GM18505 (cell line): ENCODE measurements around the gene MGME1.
A peak's percentile ranks its signal among the peaks of the same experiment; 100 is the strongest.
"Not testable (repeated sequence)": the region's sequence is repeated elsewhere in the genome, so short reads cannot be mapped to it uniquely, and the experiment has no call there.

Experiments
- ATAC-seq: cut with Tn5 transposase; IDR thresholded peaks from one replicate; pipeline ENCODE4 v1.9.1; 2021; ENCODE audit not compliant: unreplicated experiment
- POLR2A ChIP-seq: IDR thresholded peaks from 4 replicates; pipeline ENCODE4 v1.6.1; 2011; ENCODE audit warnings: borderline replicate concordance; ENCODE audit not compliant: insufficient read depth, insufficient read length; ENCODE audit errors: extremely low read depth

The MGME1 gene

GRCh38 chr20:17959257-17959627, 9.6 kb upstream of the MGME1 start:
- no peak for ATAC-seq
- no peak for TF ChIP-seq POLR2A

GRCh38 chr20:17960400-17960885, 8.4 kb upstream of the MGME1 start:
- ATAC-seq: not testable (repeated sequence)

- no peak for TF ChIP-seq POLR2A
- no peak for ATAC-seq
Observed at GRCh38 chr20:17960927-17961586, 7.8 kb upstream of the MGME1 start.

GRCh38 chr20:17961587-17961940, 7.3 kb upstream of the MGME1 start:
- ATAC-seq: no peak
- no peak for TF ChIP-seq POLR2A

- ATAC-seq: no peak
- TF ChIP-seq POLR2A: no peak
Observed at GRCh38 chr20:17963114-17963897, 5.5 kb upstream of the MGME1 start.

- no peak for TF ChIP-seq POLR2A
- no peak for ATAC-seq
Observed at GRCh38 chr20:17964073-17964472, 4.7 kb upstream of the MGME1 start.

GRCh38 chr20:17964632-17965031, 4.2 kb upstream of the MGME1 start:
- no peak for TF ChIP-seq POLR2A
- ATAC-seq: no peak

- peak; percentile 30 for TF ChIP-seq POLR2A
Observed at GRCh38 chr20:17965042-17965697, 3.6 kb upstream of the MGME1 start.

GRCh38 chr20:17966432-17967310, 2.1 kb upstream of the MGME1 start:
- no peak for TF ChIP-seq POLR2A
- ATAC-seq: no peak

More at GRCh38 chr20:17965042-17965697, 3.6 kb upstream of the MGME1 start:
- no peak for ATAC-seq

- peak; percentile 3 for ATAC-seq
- TF ChIP-seq POLR2A: no peak
Observed at GRCh38 chr20:17967521-17968365, 1.1 kb upstream of the MGME1 start.

- peak; percentile 29 for TF ChIP-seq POLR2A
Observed at GRCh38 chr20:17969278-17969883, 563 bp downstream of the MGME1 start.

GRCh38 chr20:17969884-17970409, 1.1 kb downstream of the MGME1 start:
- TF ChIP-seq POLR2A: peak; percentile 87
- no peak for ATAC-seq

More at GRCh38 chr20:17969278-17969883, 563 bp downstream of the MGME1 start:
- peak; percentile 5 for ATAC-seq
